NCI-H1105 treated with DMSO at 0.1 percent for 48 hours (cell line): Measurements from ENCODE around the gene KLK14.

ENCODE experiments used
- DNase-seq: peaks from one replicate; lab custom pipeline; 2025; lab: John Stamatoyannopoulos, UW

The KLK14 gene

GRCh38 chr19:51044327-51044726, 38.4 kb downstream of the KLK14 start:
- DNase-seq: no peak

GRCh38 chr19:51043497-51043896, 39.2 kb downstream of the KLK14 start:
- DNase-seq: no peak

GRCh38 chr19:51040151-51040550, 42.5 kb downstream of the KLK14 start:
- no peak for DNase-seq

- DNase-seq: no peak
Measured at GRCh38 chr19:51036519-51036918, 46.2 kb downstream of the KLK14 start.

GRCh38 chr19:51034704-51035103, 48.0 kb downstream of the KLK14 start, which contains the start of gene KLK12:
TSS of gene KLK12 (minus strand) at chr19:51035002. CDS start at chr19:51034621, 381 bp downstream.
- DNase-seq: peak; percentile 14

GRCh38 chr19:51031880-51032225, 50.8 kb downstream of the KLK14 start:
- no peak for DNase-seq

GRCh38 chr19:51031220-51031879, 51.3 kb downstream of the KLK14 start:
- no peak for DNase-seq

- no peak for DNase-seq
Measured at GRCh38 chr19:51030631-51031030, 52.1 kb downstream of the KLK14 start.

GRCh38 chr19:51029718-51030117, 53.0 kb downstream of the KLK14 start:
- no peak for DNase-seq
